HepG2 (cell line): ENCODE results near the gene TRIM8. TPM values are rescaled to one million over a fixed set of nuclear protein-coding genes. Genes with fewer than 3 reads are reported as not detected.
A peak's percentile ranks its signal among the peaks of the same experiment; 100 is the strongest.

Experiments used
- ATAC-seq: fragments of 200-7000 bp; cut with Tn5 transposase; 3 replicates; pipeline ENCODE4 v1.9.1; 2020; ENCODE audit warnings: mild to moderate bottlenecking, moderate library complexity
- BruUV-seq: library from RNA; stranded (reverse); fragments of 400-500 nt; replicated peaks from 2 replicates; lab custom pipeline; 2021; lab: Mats Ljungman, UMichigan
- CTCF ChIA-PET: fragments of 300-600 bp; formaldehyde crosslinking; extraction: SDS; loops from one replicate; lab custom pipeline; 2021; ENCODE audit warnings: low total read pairs, inconsistent platforms, low intra/inter-chr PET ratio; lab: Yijun Ruan, JAX
- POLR2A ChIA-PET: fragments of 350-600 bp; sonication (Branson Sonifier 250); formaldehyde crosslinking; loops from one replicate; lab custom pipeline; 2020; ENCODE audit warnings: antibody characterized with exemption, inconsistent platforms; lab: Yijun Ruan, JAX
- DNase-seq: peaks from one replicate; pipeline ENCODE4 v3.0.0-alpha.2; 2015; ENCODE audit warnings: low spot score
- FAIRE-seq: peaks from 3 replicates; lab custom pipeline; 2011; peaks lifted over from hg19 to GRCh38; lab: Jason Lieb, UNC
- H2AFZ ChIP-seq: one replicate; pipeline ENCODE4 v1.6.1; 2011; ENCODE audit warnings: low read length, inconsistent platforms
- H3K27ac ChIP-seq: fragments of 300-600 bp; 3 replicates; pipeline ENCODE4 v1.8.0; 2011; ENCODE audit warnings: mixed run types, mild to moderate bottlenecking, mixed read lengths, low read length, inconsistent platforms; ENCODE audit not compliant: insufficient read depth; ENCODE audit errors: extremely low read length
- H3K27me3 ChIP-seq, 2 experiments: fragments of 200-600 bp in 1 of 2; 2 replicates in 1 of 2; 3 replicates in 1 of 2; pipeline versions ENCODE4 v1.6.0 to v1.8.0; 2011; ENCODE audit warnings: low read length in 2 of 2, mild to moderate bottlenecking in 2 of 2, moderate library complexity in 2 of 2, inconsistent platforms in 1 of 2; ENCODE audit not compliant: insufficient read depth in 2 of 2, control insufficient read depth in 1 of 2
- H3K36me3 ChIP-seq, 2 experiments: fragments of 200-600 bp in 1 of 2; replicated peaks in 1 of 2; 2 replicates in 1 of 2; 3 replicates in 1 of 2; pipeline versions ENCODE4 v1.5.1 to v1.8.0; 2011; ENCODE audit warnings: low read length in 2 of 2, inconsistent platforms in 1 of 2; ENCODE audit not compliant: insufficient read depth in 2 of 2, control insufficient read depth in 1 of 2
- H3K4me1 ChIP-seq: 2 replicates; pipeline ENCODE4 v1.5.1; 2012; ENCODE audit warnings: low read length, inconsistent platforms; ENCODE audit not compliant: insufficient read depth
- H3K4me2 ChIP-seq: 2 replicates; pipeline ENCODE4 v1.6.0; 2011; ENCODE audit warnings: low read depth, low read length, inconsistent platforms
- H3K4me3 ChIP-seq, 3 experiments: fragments of 200-600 bp in 1 of 3; sonication (generic), shearing (Covaris generic) in 1 of 3; replicated peaks in 1 of 3; 2 replicates each; pipeline ENCODE4 v1.5.1; 2011 to 2016; ENCODE audit warnings: low read length in 3 of 3, inconsistent platforms in 2 of 3, low read depth in 2 of 3, mild to moderate bottlenecking in 2 of 3, control low read depth in 1 of 3, mixed read lengths in 1 of 3; ENCODE audit not compliant: insufficient read depth in 1 of 3
- H3K79me2 ChIP-seq: one replicate; pipeline ENCODE4 v1.6.1; 2011; ENCODE audit warnings: low read length, inconsistent platforms; ENCODE audit not compliant: insufficient read depth
- H3K9ac ChIP-seq: 2 replicates; pipeline ENCODE4 v1.6.0; 2011; ENCODE audit warnings: mild to moderate bottlenecking, low read depth, low read length, inconsistent platforms; ENCODE audit not compliant: insufficient read depth
- H3K9me3 ChIP-seq: 2 replicates; pipeline ENCODE4 v1.5.1; 2012; ENCODE audit warnings: mild to moderate bottlenecking, low read length
- H4K20me1 ChIP-seq: 2 replicates; pipeline ENCODE4 v1.6.0; 2011; ENCODE audit warnings: inconsistent platforms, mild to moderate bottlenecking, low read length, moderate library complexity; ENCODE audit not compliant: insufficient read depth
- JUNB ChIP-seq: sonication (generic); formaldehyde crosslinking; IDR thresholded peaks from 2 replicates; pipeline ENCODE4 v1.8.0; 2022; ENCODE audit warnings: missing genetic modification reagents, mild to moderate bottlenecking, borderline replicate concordance
- RAD51 ChIP-seq: fragments of 450-650 bp; IDR thresholded peaks from 2 replicates; pipeline ENCODE4 v1.6.1; 2016; ENCODE audit warnings: borderline replicate concordance
- WGBS: methylation state at CpG from one replicate; pipeline ENCODE4 v1.1.6; 2017; ENCODE audit warnings: low lambda C conversion rate; 5-methylcytosine and 5-hydroxymethylcytosine counted together
- in situ Hi-C: cut with HindIII; loops from 2 replicates; pipeline ENCODE4 v1.10.0; 2017; ENCODE audit warnings: low pct_unique_long_range_greater_than_20kb; ENCODE audit not compliant: extremely low pct_ligation_motif_present
- intact Hi-C: fragments of 100-400 bp; cut with micrococcal nuclease; formaldehyde crosslinking; loops from one replicate; pipeline ENCODE4 v1.10.0; 2022; ENCODE audit not compliant: unreplicated experiment
- polyA plus RNA-seq, 8 experiments: library from polyadenylated mRNA; depleted of rRNA in 3 of 8; stranded (reverse) in 7 of 8; unstranded in 1 of 8; fragments of >200 nt; fragmentation: Illumina TruSeq in 4 of 8; extraction: Trizol in 4 of 8; gene quantifications; 2 replicates each; pipeline versions ENCODE4 v1.2.1 to v1.2.3, GENCODE V29; 2011 to 2016; ENCODE audit warnings: low read depth in 4 of 8, missing spikeins in 1 of 8, mixed read lengths in 1 of 8; ENCODE audit not compliant: insufficient read depth in 1 of 8
- total RNA-seq, 5 experiments: library from RNA; depleted of rRNA; stranded (reverse); fragments of >200 nt; fragmentation: Illumina TruSeq; extraction: Trizol; gene quantifications; 2 replicates each; pipeline ENCODE4 v1.2.3, GENCODE V29; 2016; ENCODE audit warnings: low read depth in 1 of 5
- TF ChIP-seq, protein P1 (sequence below): sonication (generic); formaldehyde crosslinking; IDR thresholded peaks from 2 replicates; pipeline ENCODE4 v1.4.0; 2020; ENCODE audit warnings: missing genetic modification reagents, mild to moderate bottlenecking, borderline replicate concordance

The TRIM8 gene
- total and polyA plus RNA-seq, 2 of the 13 experiments (the other 11 are each of a cell fraction or from before 2014, with no cell fraction given) = 38.9 to 66.5 TPM

DNA sequence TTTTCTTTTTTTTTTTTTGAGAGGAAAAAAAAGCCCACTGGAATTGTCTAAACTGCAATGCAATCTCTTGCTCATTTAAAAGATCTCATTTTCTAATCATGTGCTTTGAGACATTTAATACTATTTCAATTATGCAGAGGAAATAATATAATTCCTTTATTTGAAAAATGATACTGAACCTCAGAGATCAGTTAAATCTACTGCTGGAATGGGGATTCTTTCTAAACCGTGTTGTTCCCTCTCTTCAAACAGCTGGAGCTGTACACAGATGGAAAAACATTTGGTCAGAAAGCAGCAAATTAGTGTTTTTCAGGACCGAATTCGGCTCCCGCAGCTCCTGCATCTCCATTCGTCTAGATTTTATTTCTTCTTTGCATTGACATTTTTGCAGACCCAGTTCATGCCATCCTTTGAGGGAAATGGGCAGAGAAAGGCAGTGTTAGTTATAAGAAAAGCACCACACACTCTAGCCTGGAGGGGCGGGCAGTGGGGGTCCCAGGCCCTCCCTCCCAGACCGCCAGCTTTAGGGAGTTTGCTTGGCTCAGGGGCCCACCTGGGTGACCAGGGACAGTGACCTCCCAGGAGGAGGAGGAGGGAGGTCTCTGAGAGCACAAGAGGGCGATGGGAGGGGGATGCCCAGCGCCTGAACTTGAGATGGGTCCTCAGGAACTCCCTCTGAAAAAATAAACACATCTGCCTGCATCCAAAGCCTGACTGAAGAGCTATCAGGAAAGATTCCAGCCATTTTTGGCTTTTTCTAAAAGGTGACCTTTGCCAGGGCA, 32.4 kb downstream of the TRIM8 start:
- Histone ChIP-seq H3K4me3 (no peak overlapping the region), H3K9ac (no peak overlapping the region), H2AFZ (no peak overlapping the region), H3K4me1 (peaks cover 78% of the 10 kb centered on the region), H3K9me3 (no peaks in the 10 kb centered on the region), H3K4me2 (peak overlapping the region; percentile 65), H3K36me3 (no peaks in the 10 kb centered on the region), H3K27me3 (no peaks in the 10 kb centered on the region), H3K79me2 (no peaks in the 10 kb centered on the region), H3K27ac (no peak overlapping the region), H4K20me1 (no peaks in the 10 kb centered on the region)
- in situ Hi-C loops = loop anchor here (5.0 kb wide), 1 partner anchor 36 kb away; the partner anchor contains the start of genes ARL3 and SFXN2
- intact Hi-C loops = loop anchor here (5.0 kb wide), 1 partner anchor 174 kb away; the partner anchor contains the start of genes ACTR1A and SUFU
- 53% methylated on average over 9 of the region's 9 CpGs for WGBS
- POLR2A ChIA-PET = interaction anchor here (0.6 to 2.4 kb wide), 8 partner anchors 12 to 718 kb away, joined by 3 to 13 read pairs (median 6); partner anchors contain the start of genes ARL3 and SFXN2
- ATAC-seq (no peak), FAIRE-seq (no peak)
- BruUV-seq = no TSS peak
- CTCF ChIA-PET = no interaction called here
- TF ChIP-seq RAD51 (no peak), JUNB (CRISPR knock-in tag) (no peak)
- TF ChIP-seq, protein P1, sequence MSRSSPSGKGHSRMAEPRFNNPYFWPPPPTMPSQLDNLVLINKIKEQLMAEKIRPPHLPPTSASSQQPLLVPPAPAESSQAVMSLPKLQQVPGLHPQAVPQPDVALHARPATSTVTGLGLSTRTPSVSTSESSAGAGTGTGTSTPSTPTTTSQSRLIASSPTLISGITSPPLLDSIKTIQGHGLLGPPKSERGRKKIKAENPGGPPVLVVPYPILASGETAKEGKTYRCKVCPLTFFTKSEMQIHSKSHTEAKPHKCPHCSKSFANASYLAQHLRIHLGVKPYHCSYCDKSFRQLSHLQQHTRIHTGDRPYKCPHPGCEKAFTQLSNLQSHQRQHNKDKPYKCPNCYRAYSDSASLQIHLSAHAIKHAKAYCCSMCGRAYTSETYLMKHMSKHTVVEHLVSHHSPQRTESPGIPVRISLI (CRISPR knock-in tag) = peak; percentile 23; the same call in 1 of the 2 replicates
- TF ChIP-seq, all 625 proteins: peak for 1
- no peak for DNase-seq
